ENCODE results near the gene PTPRJ. TPM values are rescaled to one million over a fixed set of nuclear protein-coding genes. Genes with fewer than 3 reads are reported as not detected.

Gene PTPRJ
- total and polyA plus RNA-seq, 2 of the 4 experiments (the other 2 are of a cell fraction), result 5.6 to 14.9 TPM

- intact Hi-C loops (cut with micrococcal nuclease), result no loop called here
- ATAC-seq (ENCODE audit: low read depth), result no peak
- BruUV-seq (replicated peaks), result no TSS peak
- TF ChIP-seq CTCF (conservative IDR thresholded peaks at IDR 0.05; ENCODE audit: low read depth, low read length) (no peak), RFX5 (IDR thresholded peaks at IDR 0.05; ENCODE audit: low read depth, low read length) (no peak), NFE2L2 (IDR thresholded peaks at IDR 0.05; ENCODE audit: low read depth, low read length) (no peak), SMC3 (IDR thresholded peaks at IDR 0.05; ENCODE audit: low read depth, low read length) (no peak), RAD21 (IDR thresholded peaks at IDR 0.05; ENCODE audit: low read length) (no peak), MXI1 (IDR thresholded peaks at IDR 0.05; ENCODE audit: borderline replicate concordance, low read depth, low read length) (no peak), ELK1 (IDR thresholded peaks at IDR 0.05; ENCODE audit: borderline replicate concordance, low read depth, low read length) (no peak), CHD1 (IDR thresholded peaks at IDR 0.05; ENCODE audit: low read depth, low read length) (no peak), POLR2A (IDR thresholded peaks at IDR 0.05; ENCODE audit: low read depth, low read length) (no peak), RCOR1 (IDR thresholded peaks at IDR 0.05; ENCODE audit: insufficient replicate concordance, low read length) (no peak), FOS (IDR thresholded peaks at IDR 0.05; ENCODE audit: low read depth, low read length) (no peak), BHLHE40 (IDR thresholded peaks at IDR 0.05; ENCODE audit: low read depth, low read length) (no peak), CEBPB (IDR thresholded peaks at IDR 0.05; ENCODE audit: low read depth, low read length) (no peak), MAZ (IDR thresholded peaks at IDR 0.05; ENCODE audit: borderline replicate concordance, low read depth, low read length) (no peak), MAFK (IDR thresholded peaks at IDR 0.05; ENCODE audit: low read depth, low read length) (no peak)
Measured at GRCh38 chr11:48163360-48164100, 183.2 kb downstream of the PTPRJ start.

More at GRCh38 chr11:48163360-48164100, 183.2 kb downstream of the PTPRJ start:
- H3K9me1 ChIP-seq (ENCODE audit: insufficient read depth, low read length), result peaks cover 2% of the 10 kb centered on the region; the same call in 1 of the 2 replicates
- H2AK9ac ChIP-seq (replicated peaks; ENCODE audit: low read depth, low read length, poor library complexity), result no peak overlapping the region
- no peak overlapping the region; the same call in 1 of the 2 replicates for H3K14ac ChIP-seq (replicated peaks; ENCODE audit: low read depth, low read length)
- H4K20me1 ChIP-seq (ENCODE audit: insufficient read depth, low read length), result no peaks in the 10 kb centered on the region
- no peak overlapping the region for H3K56ac ChIP-seq (ENCODE audit: extremely low read depth, insufficient read depth, low read length)
- H3K18ac ChIP-seq (ENCODE audit: low read depth, low read length), result no peak overlapping the region
- H3K79me1 ChIP-seq (ENCODE audit: low read depth in 1 of 2, low read length in 2 of 2), result no peaks in the 10 kb centered on the region; a peak in 2 of 4 replicates
- H4K5ac ChIP-seq (ENCODE audit: low read depth, low read length), result no peak overlapping the region
- in situ Hi-C loops (cut with MboI; ENCODE audit: low sequenced_read_pairs), result no loop called here
- no peak overlapping the region for H2AFZ ChIP-seq (replicated peaks; ENCODE audit: low read length, poor library complexity)
- no peak overlapping the region for H2AK5ac ChIP-seq (ENCODE audit: low read depth, low read length)
- H2BK5ac ChIP-seq (ENCODE audit: low read depth, low read length, poor library complexity, severe bottlenecking), result no peak overlapping the region
- H3K27ac ChIP-seq (ENCODE audit: insufficient read depth, low read length), result no peak overlapping the region
- peak overlapping the region; percentile 21; the same call in 1 of the 2 replicates for H3K4ac ChIP-seq (ENCODE audit: low read depth, low read length)
- POLR2A ChIA-PET (ENCODE audit: unreplicated experiment), result no interaction called here
- no CpG with 5 or more reads among the region's 12 CpGs for WGBS, 2 experiments (ENCODE audit: extremely low coverage in 2 of 2, insufficient read length in 1 of 2)
- H3K9me3 ChIP-seq (ENCODE audit: control insufficient read depth, insufficient read depth, low read length), result no peaks in the 10 kb centered on the region
- H3K4me3 ChIP-seq (ENCODE audit: insufficient read depth, low read depth, low read length), result no peak overlapping the region
- H4K91ac ChIP-seq (ENCODE audit: insufficient read depth, low read depth, low read length), result no peak overlapping the region
- H3K27me3 ChIP-seq (ENCODE audit: control insufficient read depth, insufficient read depth, low read length), result no peaks in the 10 kb centered on the region
- no peak overlapping the region; a peak in 1 of 4 replicates for H4K8ac ChIP-seq (ENCODE audit: low read depth in 2 of 2, low read length in 2 of 2)
- H2BK20ac ChIP-seq (ENCODE audit: low read depth, low read length), result no peak overlapping the region
- H3K4me1 ChIP-seq (ENCODE audit: control insufficient read depth, insufficient read depth, low read length), result peaks cover 2% of the 10 kb centered on the region; the same call in 1 of the 2 replicates
- no peak overlapping the region for H3K23ac ChIP-seq (ENCODE audit: low read depth, low read length)
- CTCF ChIA-PET, result interaction anchor here (0.6 to 1.0 kb wide), 2 partner anchors 43 to 145 kb away, joined by 3 read pairs; no protein-coding TSS in a partner anchor
- dilution Hi-C loops (cut with HindIII; ENCODE audit: low sequenced_read_pairs, unreplicated experiment), result no loop called here
- H2BK15ac ChIP-seq (ENCODE audit: low read depth, low read length), result no peak overlapping the region
- H2BK120ac ChIP-seq (ENCODE audit: low read depth, low read length), result no peak overlapping the region
- H3K4me2 ChIP-seq (ENCODE audit: low read depth, low read length), result no peak overlapping the region
- no peak for DNase-seq
- no peak overlapping the region for H3K9ac ChIP-seq (ENCODE audit: low read depth, low read length)
- H3K36me3 ChIP-seq (ENCODE audit: control insufficient read depth, insufficient read depth, low read length), result peaks cover 7% of the 10 kb centered on the region
